ENCODE data around the gene PRDM15.

The PRDM15 gene

GRCh38 chr21:41765973-41766882 lies 112.9 kb downstream of the PRDM15 start:
- peak overlapping the region; percentile 42 for H3K4me3 Mint-ChIP-seq
- peaks cover 39% of the 10 kb centered on the region for H3K4me1 Mint-ChIP-seq (ENCODE audit: low read depth)
- no peaks in the 10 kb centered on the region for H3K9me3 Mint-ChIP-seq (ENCODE audit: low read depth)
- H3K36me3 Mint-ChIP-seq: no peaks in the 10 kb centered on the region
- no peak overlapping the region for H3K27ac Mint-ChIP-seq
- H3K27me3 Mint-ChIP-seq: peaks cover 33% of the 10 kb centered on the region

DNA sequence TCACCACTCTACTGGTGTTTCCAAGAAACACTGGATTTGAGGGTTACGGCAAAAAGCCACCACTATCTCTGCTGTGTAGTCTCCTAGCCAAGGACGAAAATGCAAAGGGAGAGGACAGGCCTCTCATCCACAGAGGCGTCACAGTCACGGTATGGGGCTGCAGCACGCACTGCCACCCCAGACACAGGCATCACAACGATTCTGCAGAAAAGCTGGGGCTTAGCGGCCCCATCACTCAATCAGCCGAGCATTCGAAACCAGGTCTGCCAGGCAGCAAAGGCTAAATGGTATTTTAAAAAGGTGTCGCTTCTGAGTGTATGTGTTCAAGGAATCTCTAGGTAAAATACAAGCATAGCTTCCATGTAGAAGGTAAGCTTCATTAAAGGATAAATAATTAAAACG lies 113.7 kb downstream of the PRDM15 start:
- peak overlapping the region; percentile 42 for H3K4me3 Mint-ChIP-seq
- H3K9me3 Mint-ChIP-seq (ENCODE audit: low read depth): no peaks in the 10 kb centered on the region
- no peak overlapping the region for H3K27ac Mint-ChIP-seq
- no peaks in the 10 kb centered on the region for H3K36me3 Mint-ChIP-seq
- H3K27me3 Mint-ChIP-seq: peaks cover 38% of the 10 kb centered on the region
- H3K4me1 Mint-ChIP-seq (ENCODE audit: low read depth): peaks cover 44% of the 10 kb centered on the region

GRCh38 chr21:41764558-41765419 lies 114.4 kb downstream of the PRDM15 start:
- Mint-ChIP-seq H3K4me3 (peak overlapping the region; percentile 31), H3K4me1 (ENCODE audit: low read depth) (peaks cover 46% of the 10 kb centered on the region)

GRCh38 chr21:41763996-41764395 lies 115.1 kb downstream of the PRDM15 start:
- no peaks in the 10 kb centered on the region for H3K36me3 Mint-ChIP-seq
- no peaks in the 10 kb centered on the region for H3K9me3 Mint-ChIP-seq (ENCODE audit: low read depth)
- peaks cover 45% of the 10 kb centered on the region for H3K4me1 Mint-ChIP-seq (ENCODE audit: low read depth)
- no peak overlapping the region for H3K4me3 Mint-ChIP-seq
- H3K27me3 Mint-ChIP-seq: peaks cover 41% of the 10 kb centered on the region
- H3K27ac Mint-ChIP-seq: no peak overlapping the region

More at GRCh38 chr21:41764558-41765419, 114.4 kb downstream of the PRDM15 start:
- Mint-ChIP-seq H3K27me3 (peaks cover 44% of the 10 kb centered on the region), H3K27ac (no peak overlapping the region), H3K36me3 (no peaks in the 10 kb centered on the region), H3K9me3 (ENCODE audit: low read depth) (no peaks in the 10 kb centered on the region)

- no peak overlapping the region for H3K27ac Mint-ChIP-seq
- no peak overlapping the region for H3K4me3 Mint-ChIP-seq
- H3K4me1 Mint-ChIP-seq (ENCODE audit: low read depth): peaks cover 40% of the 10 kb centered on the region
- H3K27me3 Mint-ChIP-seq: peaks cover 39% of the 10 kb centered on the region
- H3K9me3 Mint-ChIP-seq (ENCODE audit: low read depth): no peaks in the 10 kb centered on the region
- no peaks in the 10 kb centered on the region for H3K36me3 Mint-ChIP-seq
Measured at GRCh38 chr21:41763398-41763931, 115.7 kb downstream of the PRDM15 start.

GRCh38 chr21:41762753-41763152 lies 116.4 kb downstream of the PRDM15 start:
- no peak overlapping the region for H3K27ac Mint-ChIP-seq
- no peaks in the 10 kb centered on the region for H3K9me3 Mint-ChIP-seq (ENCODE audit: low read depth)
- no peaks in the 10 kb centered on the region for H3K36me3 Mint-ChIP-seq
- no peak overlapping the region for H3K4me3 Mint-ChIP-seq
- peaks cover 32% of the 10 kb centered on the region for H3K4me1 Mint-ChIP-seq (ENCODE audit: low read depth)
- H3K27me3 Mint-ChIP-seq: peaks cover 39% of the 10 kb centered on the region

GRCh38 chr21:41761934-41762635 lies 117.1 kb downstream of the PRDM15 start:
- H3K36me3 Mint-ChIP-seq: no peaks in the 10 kb centered on the region
- peaks cover 26% of the 10 kb centered on the region for H3K4me1 Mint-ChIP-seq (ENCODE audit: low read depth)
- H3K27me3 Mint-ChIP-seq: peaks cover 34% of the 10 kb centered on the region
- H3K9me3 Mint-ChIP-seq (ENCODE audit: low read depth): no peaks in the 10 kb centered on the region
- H3K4me3 Mint-ChIP-seq: no peak overlapping the region
- H3K27ac Mint-ChIP-seq: no peak overlapping the region

GRCh38 chr21:41761211-41761933 lies 117.8 kb downstream of the PRDM15 start:
- Mint-ChIP-seq H3K4me3 (no peak overlapping the region), H3K27me3 (peaks cover 34% of the 10 kb centered on the region), H3K27ac (no peak overlapping the region), H3K4me1 (ENCODE audit: low read depth) (peaks cover 25% of the 10 kb centered on the region), H3K9me3 (ENCODE audit: low read depth) (no peaks in the 10 kb centered on the region), H3K36me3 (no peaks in the 10 kb centered on the region)

DNA sequence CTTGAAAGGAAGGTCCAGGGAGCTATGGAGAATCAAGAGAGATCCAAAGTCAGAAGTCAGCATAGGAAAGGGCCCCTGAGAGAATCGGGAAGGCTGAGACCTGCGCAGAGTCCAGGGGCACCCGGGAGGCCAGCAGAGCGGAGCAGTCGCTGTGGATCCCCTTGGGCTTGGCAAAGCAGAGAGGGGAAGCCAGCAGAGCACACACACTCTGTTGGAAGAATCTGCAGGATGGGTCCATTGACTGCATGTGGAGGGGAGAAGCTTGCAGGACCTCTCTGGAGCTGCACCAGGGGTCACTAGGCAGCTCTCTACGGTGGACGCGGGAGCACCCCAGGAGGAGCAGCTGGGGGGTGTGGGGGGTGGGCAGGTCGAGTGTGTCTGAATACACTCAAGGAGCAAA lies 118.7 kb downstream of the PRDM15 start:
- Mint-ChIP-seq H3K9me3 (ENCODE audit: low read depth) (no peaks in the 10 kb centered on the region), H3K27me3 (peaks cover 29% of the 10 kb centered on the region), H3K36me3 (no peaks in the 10 kb centered on the region), H3K27ac (no peak overlapping the region), H3K4me1 (ENCODE audit: low read depth) (peaks cover 21% of the 10 kb centered on the region), H3K4me3 (no peak overlapping the region)

DNA sequence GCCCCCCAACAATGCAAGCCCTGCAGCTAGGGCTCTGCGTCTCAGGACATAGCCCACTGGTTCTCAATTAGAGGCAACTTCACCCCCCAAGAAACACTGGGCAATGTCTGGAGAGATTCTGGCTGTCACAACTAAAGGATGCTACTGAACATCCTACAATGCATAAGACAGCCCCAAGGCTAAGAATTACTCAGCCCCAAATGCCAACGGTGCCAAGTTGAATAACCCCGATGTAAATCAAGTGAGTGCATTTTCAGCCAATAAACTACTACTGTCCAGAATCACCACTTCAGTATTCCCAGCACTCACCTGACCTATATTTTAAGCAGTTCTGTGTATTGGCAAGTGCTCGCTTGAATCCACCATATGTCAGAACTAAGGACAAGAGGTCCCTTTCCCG lies 119.2 kb downstream of the PRDM15 start:
- Mint-ChIP-seq H3K9me3 (ENCODE audit: low read depth) (no peaks in the 10 kb centered on the region), H3K36me3 (no peaks in the 10 kb centered on the region), H3K27ac (no peak overlapping the region), H3K4me1 (ENCODE audit: low read depth) (peaks cover 19% of the 10 kb centered on the region), H3K4me3 (no peak overlapping the region), H3K27me3 (peaks cover 26% of the 10 kb centered on the region)

DNA sequence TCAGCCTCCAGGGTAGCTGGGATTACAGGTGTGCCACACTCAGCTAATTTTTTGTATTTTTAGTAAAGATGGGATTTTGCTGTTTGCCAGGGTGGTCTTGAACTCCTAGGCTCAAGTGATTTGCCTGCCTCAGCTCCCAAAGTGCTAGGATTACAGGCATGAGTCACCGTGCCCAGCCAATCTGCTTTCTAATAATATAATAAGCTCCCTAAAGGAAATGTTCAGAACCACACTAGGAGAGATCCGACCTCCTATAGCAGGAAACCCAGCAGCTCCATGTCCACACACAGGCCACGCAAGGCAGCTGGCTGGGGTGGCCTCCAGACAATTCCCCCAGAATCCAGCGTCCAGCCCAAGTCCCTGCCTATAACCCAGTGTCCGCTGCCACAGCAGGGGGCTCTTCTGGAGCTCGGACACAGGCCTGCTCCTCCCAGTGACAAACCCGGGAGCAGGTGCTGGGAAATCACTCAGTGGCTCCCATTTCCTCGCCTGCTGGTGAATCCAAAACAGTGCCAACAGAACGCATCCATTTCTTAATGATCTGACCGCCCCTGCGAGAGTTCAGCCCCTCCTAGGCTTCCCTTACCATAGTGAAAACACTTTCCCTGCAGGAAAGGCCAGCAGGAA lies 119.8 kb downstream of the PRDM15 start:
- no peaks in the 10 kb centered on the region for H3K9me3 Mint-ChIP-seq (ENCODE audit: low read depth)
- H3K27ac Mint-ChIP-seq: no peak overlapping the region
- H3K36me3 Mint-ChIP-seq: no peaks in the 10 kb centered on the region
- peaks cover 23% of the 10 kb centered on the region for H3K27me3 Mint-ChIP-seq
- peaks cover 19% of the 10 kb centered on the region for H3K4me1 Mint-ChIP-seq (ENCODE audit: low read depth)
- no peak overlapping the region for H3K4me3 Mint-ChIP-seq

DNA sequence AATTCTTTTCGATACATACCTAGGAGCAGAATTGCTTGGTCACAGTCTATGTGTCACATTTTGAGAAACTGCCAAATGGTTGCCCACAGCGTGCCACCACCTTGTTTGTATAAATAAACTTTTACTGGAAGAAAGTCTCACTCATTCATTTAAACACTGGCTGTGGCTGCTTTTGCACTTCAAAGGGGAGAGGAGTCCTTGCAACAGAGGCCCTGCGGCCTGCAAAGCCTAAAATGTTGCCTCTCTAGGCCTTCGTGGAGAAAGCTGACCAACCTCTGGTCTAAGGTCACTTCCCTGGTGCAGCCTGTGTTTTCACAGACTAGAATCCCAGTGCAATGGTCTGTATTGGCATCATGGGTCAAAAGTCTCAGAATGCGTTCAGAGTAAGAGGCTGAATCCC lies 120.6 kb downstream of the PRDM15 start:
- H3K27me3 Mint-ChIP-seq: peaks cover 23% of the 10 kb centered on the region

DNA sequence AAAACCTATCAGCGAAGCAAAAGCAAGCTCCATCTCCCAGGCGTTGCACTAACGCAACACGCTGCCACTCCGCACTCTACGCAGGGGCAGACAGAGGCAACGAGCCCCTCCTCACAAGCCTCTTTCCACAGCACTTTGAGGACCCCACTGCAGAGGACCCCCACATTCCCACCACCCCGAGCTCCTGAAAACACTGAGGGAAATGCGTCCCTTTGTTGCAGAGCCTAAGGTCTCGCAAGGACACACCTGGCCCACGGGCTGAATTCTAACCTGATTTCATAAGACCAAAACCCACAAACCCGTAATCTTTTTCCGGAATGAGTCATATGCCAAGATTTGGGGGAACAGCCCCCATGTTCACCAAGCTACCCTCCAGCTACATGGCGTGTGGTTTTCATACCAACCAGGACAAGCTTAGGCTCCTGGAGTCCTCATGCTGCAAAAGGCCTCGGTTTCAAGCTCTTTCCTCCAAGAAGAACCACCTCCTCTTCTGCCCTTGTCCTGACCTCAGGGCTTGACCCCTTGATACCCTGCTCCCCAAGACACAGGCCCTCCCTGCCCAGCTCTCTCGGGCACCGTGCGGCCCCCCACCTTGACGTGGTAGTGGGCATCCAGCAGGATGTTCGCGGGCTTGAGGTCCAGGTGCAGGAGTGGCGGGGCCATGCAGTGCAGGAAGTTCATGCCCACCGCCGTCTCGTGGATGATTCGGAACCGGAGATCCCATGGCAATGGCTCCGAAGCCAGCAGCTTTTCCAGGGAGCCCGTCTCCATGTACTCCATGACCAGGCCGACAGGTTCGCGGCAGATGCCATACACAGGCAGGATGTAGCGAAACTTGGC lies 123.0 kb downstream of the PRDM15 start:
- Mint-ChIP-seq H3K27me3 (peaks cover 11% of the 10 kb centered on the region), H3K27ac (no peak overlapping the region), H3K36me3 (no peaks in the 10 kb centered on the region), H3K9me3 (ENCODE audit: low read depth) (no peaks in the 10 kb centered on the region), H3K4me1 (ENCODE audit: low read depth) (peaks cover 7% of the 10 kb centered on the region), H3K4me3 (no peak overlapping the region)

More for the DNA sequence above, 120.6 kb downstream of the PRDM15 start:
- Mint-ChIP-seq H3K4me3 (no peak overlapping the region), H3K36me3 (no peaks in the 10 kb centered on the region), H3K9me3 (ENCODE audit: low read depth) (no peaks in the 10 kb centered on the region), H3K27ac (no peak overlapping the region), H3K4me1 (ENCODE audit: low read depth) (peaks cover 19% of the 10 kb centered on the region)
